ENCODE measurements around the gene KRTAP29-1. TPM values are rescaled to one million over a fixed set of nuclear protein-coding genes. Genes with fewer than 3 reads are reported as not detected.

Gene KRTAP29-1
- total and polyA plus RNA-seq, 2 experiments from 2014 or later = not detected

DNA sequence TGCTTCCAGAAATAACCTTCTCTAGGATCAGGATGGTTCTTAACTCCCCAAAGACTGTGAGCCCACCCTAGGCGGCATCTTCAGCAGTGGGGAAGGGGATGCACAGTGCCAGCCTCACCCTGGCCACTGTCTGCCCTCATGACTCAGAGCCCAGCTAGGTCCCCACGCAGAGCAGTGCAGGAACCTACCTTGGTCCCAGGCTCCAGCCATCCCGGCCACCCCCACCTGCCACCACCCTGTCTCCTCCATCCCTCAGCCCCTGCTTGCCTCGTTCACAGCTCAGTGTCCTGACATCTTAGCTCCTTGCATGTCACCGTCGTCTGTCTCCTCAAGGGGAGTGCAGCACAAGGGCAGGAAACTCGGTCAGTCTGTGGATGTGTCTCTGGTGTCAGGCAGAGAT lies 29.0 kb upstream of the KRTAP29-1 start:
- no peak for TF ChIP-seq CTCF (IDR thresholded peaks at IDR 0.05; ENCODE audit: low read depth, low read length)
- Histone ChIP-seq H3K36me3 (no peaks in the 10 kb centered on the region), H3K4me3 (no peak overlapping the region), H3K27me3 (no peaks in the 10 kb centered on the region), H3K4me1 (ENCODE audit: low read depth) (no peaks in the 10 kb centered on the region), H3K9me3 (ENCODE audit: low read depth) (no peaks in the 10 kb centered on the region), H3K27ac (no peak overlapping the region)
- DNase-seq (ENCODE audit: low read depth in 1 of 2, low spot score in 1 of 2) = no peak

DNA sequence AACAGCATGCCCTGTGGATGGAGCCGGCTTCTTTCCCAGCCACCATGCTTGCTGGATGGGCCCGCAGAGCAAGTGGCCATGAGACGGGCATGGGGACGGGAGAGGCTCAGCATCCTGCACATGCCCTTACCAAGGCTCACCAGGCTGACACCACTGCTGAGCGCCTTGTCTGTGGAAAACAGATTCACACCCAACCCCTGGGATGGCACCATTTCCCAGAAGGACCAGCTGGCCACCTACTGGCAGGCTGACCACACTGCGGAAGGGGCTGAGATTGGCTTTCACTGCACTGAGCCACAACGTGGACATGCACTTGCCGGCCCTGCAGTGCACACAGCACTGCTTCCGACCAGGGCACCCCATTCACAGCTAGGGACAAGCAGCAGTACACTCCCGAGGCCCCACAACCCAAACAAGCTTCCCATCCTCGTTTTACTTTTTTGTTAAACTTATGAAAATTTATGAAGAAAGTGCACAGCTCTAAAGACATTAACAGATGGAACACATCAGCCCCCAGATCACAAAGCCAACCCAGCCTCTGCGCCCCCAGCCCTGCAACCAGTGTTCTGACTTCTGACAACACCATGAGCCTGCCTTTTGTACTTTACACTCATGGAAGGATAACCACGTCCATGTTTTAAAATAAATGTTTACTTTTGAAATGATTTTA lies 26.8 kb upstream of the KRTAP29-1 start:
- Histone ChIP-seq H3K27me3 (no peaks in the 10 kb centered on the region), H3K4me3 (no peak overlapping the region), H3K27ac (no peak overlapping the region), H3K36me3 (no peaks in the 10 kb centered on the region), H3K9me3 (ENCODE audit: low read depth) (no peaks in the 10 kb centered on the region), H3K4me1 (ENCODE audit: low read depth) (no peaks in the 10 kb centered on the region)
- TF ChIP-seq CTCF (IDR thresholded peaks at IDR 0.05; ENCODE audit: low read depth, low read length) = peak; percentile 78
- peak; percentile 48 to 59 for DNase-seq (ENCODE audit: low read depth in 1 of 2, low spot score in 1 of 2)

DNA sequence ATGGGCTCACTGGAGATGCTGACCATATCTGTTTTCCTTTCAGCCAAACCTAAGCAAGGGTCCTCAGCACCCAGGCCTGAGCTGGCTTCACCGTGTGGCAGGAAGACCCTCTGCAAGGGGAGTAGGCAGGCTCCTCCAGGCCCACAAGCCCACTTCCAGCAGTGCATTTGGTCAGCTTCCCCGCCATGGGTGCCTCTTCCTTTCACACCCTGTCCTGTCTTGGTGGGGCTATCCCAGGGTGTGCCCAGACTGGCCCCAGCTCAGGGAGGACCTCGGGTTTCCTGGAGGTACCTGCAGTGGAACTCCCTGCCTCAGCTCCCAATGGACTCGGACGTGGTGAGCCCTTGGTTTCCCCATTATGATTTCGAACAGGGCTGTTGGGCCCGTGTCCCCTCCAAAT lies 25.6 kb upstream of the KRTAP29-1 start:
- no peaks in the 10 kb centered on the region for H3K9me3 ChIP-seq (ENCODE audit: low read depth)
- no peak for TF ChIP-seq CTCF (IDR thresholded peaks at IDR 0.05; ENCODE audit: low read depth, low read length)
- no peaks in the 10 kb centered on the region for H3K4me1 ChIP-seq (ENCODE audit: low read depth)
- DNase-seq (ENCODE audit: low read depth in 1 of 2, low spot score in 1 of 2) = no peak
- H3K27ac ChIP-seq = no peak overlapping the region
- H3K27me3 ChIP-seq = no peaks in the 10 kb centered on the region
- no peak overlapping the region for H3K4me3 ChIP-seq
- H3K36me3 ChIP-seq = no peaks in the 10 kb centered on the region

GRCh38 chr17:41327411-41328120 lies 24.9 kb upstream of the KRTAP29-1 start:
- no peak for TF ChIP-seq CTCF (IDR thresholded peaks at IDR 0.05; ENCODE audit: low read depth, low read length)
- Histone ChIP-seq H3K4me3 (no peak overlapping the region), H3K27me3 (no peaks in the 10 kb centered on the region), H3K36me3 (no peaks in the 10 kb centered on the region), H3K4me1 (ENCODE audit: low read depth) (no peaks in the 10 kb centered on the region), H3K9me3 (ENCODE audit: low read depth) (no peaks in the 10 kb centered on the region), H3K27ac (no peak overlapping the region)
- DNase-seq (ENCODE audit: low read depth in 1 of 2, low spot score in 1 of 2) = no peak

GRCh38 chr17:41326173-41327145 lies 23.8 kb upstream of the KRTAP29-1 start:
- no peak for DNase-seq (ENCODE audit: low read depth in 1 of 2, low spot score in 1 of 2)
- no peak for TF ChIP-seq CTCF (IDR thresholded peaks at IDR 0.05; ENCODE audit: low read depth, low read length)
- Histone ChIP-seq H3K9me3 (ENCODE audit: low read depth) (no peaks in the 10 kb centered on the region), H3K4me1 (ENCODE audit: low read depth) (no peaks in the 10 kb centered on the region), H3K27me3 (no peaks in the 10 kb centered on the region), H3K4me3 (no peak overlapping the region), H3K27ac (no peak overlapping the region), H3K36me3 (no peaks in the 10 kb centered on the region)

Measured in cardiac muscle cell (in vitro differentiated cells and primary cell).